NCI-H2081 (cell line): ENCODE results near the gene NIPSNAP2.
A peak's percentile ranks its signal among the peaks of the same experiment; 100 is the strongest.
"Not testable (repeated sequence)": the region's sequence is repeated elsewhere in the genome, so short reads cannot be mapped to it uniquely, and the experiment has no call there.

Source experiments
- DNase-seq, 2 experiments: peaks; one replicate each; lab custom pipeline; 2025; lab: John Stamatoyannopoulos, UW

Gene NIPSNAP2

DNA sequence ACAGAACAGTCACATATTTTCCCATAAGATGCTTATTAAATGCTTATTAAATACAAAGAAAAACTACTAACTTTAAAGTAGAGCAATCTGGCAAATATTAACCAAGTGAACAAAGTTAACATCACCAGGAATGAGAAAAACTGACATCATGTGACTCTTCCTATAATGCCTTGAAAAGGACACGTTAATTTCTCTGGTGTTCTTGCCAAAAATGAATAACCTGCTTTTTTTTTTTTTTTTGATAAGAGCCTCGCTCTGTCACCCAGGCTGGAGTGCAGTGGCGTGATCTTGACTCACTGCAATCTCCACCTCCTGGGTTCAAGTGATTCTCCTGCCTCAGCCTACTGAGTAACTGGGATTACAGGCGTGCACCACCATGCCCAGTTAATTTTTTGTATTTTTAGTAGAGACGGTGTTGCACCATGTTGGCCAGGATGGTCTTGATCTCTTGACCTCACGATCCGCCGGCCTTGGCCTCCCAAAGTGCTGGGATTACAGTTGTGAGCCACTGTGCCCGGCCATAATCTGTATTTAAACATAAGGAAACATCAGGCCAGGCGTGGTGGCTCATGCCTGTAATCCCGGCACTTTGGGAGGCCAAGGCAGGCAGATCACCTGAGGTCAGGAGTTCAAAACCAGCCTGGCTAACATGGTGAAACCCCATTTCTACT is 83.2 kb downstream of the NIPSNAP2 start:
- not testable (repeated sequence) for DNase-seq

DNA sequence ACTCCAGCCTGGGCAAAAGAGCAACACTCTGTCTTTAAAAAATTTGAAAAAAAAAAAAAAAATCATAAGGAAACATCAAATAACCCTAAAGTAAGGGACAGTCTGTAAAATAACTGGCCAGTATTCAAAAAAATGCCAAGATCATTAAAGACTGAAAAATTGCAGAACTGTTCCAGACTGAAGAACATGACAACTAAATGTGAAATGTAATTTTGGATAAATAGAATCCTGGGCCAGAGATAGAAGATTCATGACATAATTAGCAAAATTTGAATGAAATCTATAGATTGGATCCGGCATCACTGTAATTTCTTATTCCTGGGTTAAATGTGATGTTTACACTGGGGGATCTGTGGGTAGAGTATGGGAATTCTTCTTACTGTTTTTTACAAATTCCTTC is 83.9 kb downstream of the NIPSNAP2 start:
- no peak for DNase-seq

DNA sequence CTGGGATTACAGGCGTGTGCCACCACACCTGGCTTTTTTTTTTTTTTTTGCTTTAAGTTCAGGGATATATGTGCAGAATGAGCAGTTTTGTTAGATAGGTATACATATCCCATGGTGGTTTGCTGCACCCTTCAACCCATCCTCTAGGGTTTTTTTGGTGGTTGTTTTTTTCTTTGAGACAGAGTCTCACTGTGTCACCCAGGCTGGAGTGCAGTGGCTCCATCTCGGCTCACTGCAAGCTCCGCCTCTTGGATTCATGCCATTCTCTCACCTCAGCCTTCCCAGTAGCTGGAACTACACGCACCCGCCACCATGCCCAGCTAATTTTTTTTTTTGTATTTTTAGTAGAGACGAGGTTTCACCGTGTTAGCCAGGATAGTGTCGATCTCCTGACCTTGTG is 84.4 kb downstream of the NIPSNAP2 start:
- peak; percentile 42 to 77 for DNase-seq
